IMR-90 (cell line): ENCODE data around the gene C3orf85. TPM values are rescaled to one million over a fixed set of nuclear protein-coding genes. Genes with fewer than 3 reads are reported as not detected.

ENCODE experiments used
- ATAC-seq: fragments of 200-7000 bp; cut with Tn5 transposase; 2 replicates; pipeline ENCODE4 v1.9.1; 2020; ENCODE audit warnings: low read depth, mild to moderate bottlenecking, moderate library complexity
- BruUV-seq: library from RNA; stranded (reverse); fragments of 400-500 nt; replicated peaks from 2 replicates; lab custom pipeline; 2021; lab: Mats Ljungman, UMichigan
- CTCF ChIA-PET: fragments of 300-600 bp; formaldehyde crosslinking; extraction: SDS; loops from one replicate; lab custom pipeline; 2021; ENCODE audit warnings: antibody characterized with exemption; lab: Yijun Ruan, JAX
- POLR2A ChIA-PET: fragments of 300-600 bp; sonication (Branson Sonifier 250); formaldehyde crosslinking; loops from one replicate; lab custom pipeline; 2022; ENCODE audit warnings: antibody characterized with exemption; ENCODE audit not compliant: unreplicated experiment; lab: Charles Lee
- DNase-seq: peaks from one replicate; pipeline ENCODE4 v3.0.0; 2013
- H2AFZ ChIP-seq: replicated peaks from 2 replicates; pipeline ENCODE3; 2013; ENCODE audit warnings: low read length, mild to moderate bottlenecking; ENCODE audit not compliant: poor library complexity
- H2AK5ac ChIP-seq: 2 replicates; pipeline ENCODE4 v1.6.1; 2013; ENCODE audit warnings: low read depth, low read length, inconsistent platforms
- H2AK9ac ChIP-seq: replicated peaks from 2 replicates; pipeline ENCODE3; 2013; ENCODE audit warnings: mild to moderate bottlenecking, low read depth, low read length, moderate library complexity; ENCODE audit not compliant: poor library complexity
- H2BK120ac ChIP-seq: 2 replicates; pipeline ENCODE4 v1.6.1; 2013; ENCODE audit warnings: low read depth, low read length, inconsistent platforms
- H2BK15ac ChIP-seq: 3 replicates; pipeline ENCODE4 v1.6.1; 2013; ENCODE audit warnings: low read depth, low read length, inconsistent platforms
- H2BK20ac ChIP-seq: 2 replicates; pipeline ENCODE4 v1.6.1; 2013; ENCODE audit warnings: low read depth, mild to moderate bottlenecking, inconsistent platforms, low read length, moderate library complexity
- H2BK5ac ChIP-seq: 2 replicates; pipeline ENCODE4 v1.6.1; 2013; ENCODE audit warnings: mild to moderate bottlenecking, low read depth, low read length, inconsistent platforms; ENCODE audit not compliant: poor library complexity, severe bottlenecking
- H3K14ac ChIP-seq: replicated peaks from 2 replicates; pipeline ENCODE4 v1.6.1; 2013; ENCODE audit warnings: low read depth, low read length, inconsistent platforms
- H3K18ac ChIP-seq: 2 replicates; pipeline ENCODE4 v1.6.1; 2013; ENCODE audit warnings: low read depth, low read length, control low read depth
- H3K23ac ChIP-seq: 2 replicates; pipeline ENCODE4 v1.6.1; 2013; ENCODE audit warnings: low read depth, low read length, inconsistent platforms
- H3K27ac ChIP-seq: 2 replicates; pipeline ENCODE4 v1.5.1; 2013; ENCODE audit warnings: mild to moderate bottlenecking, control low read depth, low read length; ENCODE audit not compliant: insufficient read depth
- H3K27me3 ChIP-seq: 2 replicates; pipeline ENCODE4 v1.6.1; 2013; ENCODE audit warnings: low read length; ENCODE audit not compliant: control insufficient read depth, insufficient read depth
- H3K36me3 ChIP-seq: 2 replicates; pipeline ENCODE4 v1.6.1; 2013; ENCODE audit warnings: low read length, mixed read lengths; ENCODE audit not compliant: control insufficient read depth, insufficient read depth
- H3K4ac ChIP-seq: 2 replicates; pipeline ENCODE4 v1.6.1; 2013; ENCODE audit warnings: low read depth, low read length, inconsistent platforms
- H3K4me1 ChIP-seq: 2 replicates; pipeline ENCODE4 v1.6.1; 2013; ENCODE audit warnings: low read length, mixed read lengths; ENCODE audit not compliant: control insufficient read depth, insufficient read depth
- H3K4me2 ChIP-seq: 2 replicates; pipeline ENCODE4 v1.6.1; 2013; ENCODE audit warnings: low read depth, mild to moderate bottlenecking, control low read depth, low read length, moderate library complexity
- H3K4me3 ChIP-seq: 2 replicates; pipeline ENCODE4 v1.5.1; 2013; ENCODE audit warnings: low read depth, mild to moderate bottlenecking, control low read depth, low read length, moderate library complexity; ENCODE audit not compliant: insufficient read depth
- H3K56ac ChIP-seq: 2 replicates; pipeline ENCODE4 v1.6.1; 2013; ENCODE audit warnings: low read length, inconsistent platforms; ENCODE audit not compliant: insufficient read depth; ENCODE audit errors: extremely low read depth
- H3K79me1 ChIP-seq, 2 experiments: 2 replicates each; pipeline ENCODE4 v1.6.1; 2013; ENCODE audit warnings: low read length in 2 of 2, inconsistent platforms in 1 of 2, low read depth in 1 of 2
- H3K9ac ChIP-seq: 2 replicates; pipeline ENCODE4 v1.6.1; 2013; ENCODE audit warnings: low read depth, low read length, control low read depth
- H3K9me1 ChIP-seq: 2 replicates; pipeline ENCODE4 v1.6.1; 2013; ENCODE audit warnings: low read length, inconsistent platforms; ENCODE audit not compliant: insufficient read depth
- H3K9me3 ChIP-seq: 2 replicates; pipeline ENCODE4 v1.6.1; 2013; ENCODE audit warnings: low read length; ENCODE audit not compliant: control insufficient read depth, insufficient read depth
- H4K20me1 ChIP-seq: 2 replicates; pipeline ENCODE4 v1.6.1; 2013; ENCODE audit warnings: low read length, inconsistent platforms; ENCODE audit not compliant: insufficient read depth
- H4K5ac ChIP-seq: 2 replicates; pipeline ENCODE4 v1.6.1; 2013; ENCODE audit warnings: mild to moderate bottlenecking, low read depth, low read length, control low read depth
- H4K8ac ChIP-seq, 2 experiments: 2 replicates each; pipeline ENCODE4 v1.6.1; 2013; ENCODE audit warnings: low read depth in 2 of 2, low read length in 2 of 2, control low read depth in 1 of 2, inconsistent platforms in 1 of 2
- H4K91ac ChIP-seq: 2 replicates; pipeline ENCODE4 v1.6.1; 2013; ENCODE audit warnings: low read depth, low read length, inconsistent platforms; ENCODE audit not compliant: insufficient read depth
- CTCF ChIP-seq: conservative IDR thresholded peaks from 2 replicates; pipeline ENCODE4 v1.5.1; 2012; ENCODE audit warnings: mild to moderate bottlenecking, low read depth, low read length, improper control_type of control experiment
- MAZ ChIP-seq: IDR thresholded peaks from 2 replicates; pipeline ENCODE4 v1.6.1; 2012; ENCODE audit warnings: low read depth, mild to moderate bottlenecking, low read length, improper control_type of control experiment, moderate library complexity, borderline replicate concordance
- RCOR1 ChIP-seq: IDR thresholded peaks from 2 replicates; pipeline ENCODE4 v1.6.1; 2012; ENCODE audit warnings: mild to moderate bottlenecking, low read length, improper control_type of control experiment; ENCODE audit not compliant: insufficient replicate concordance
- WGBS, 2 experiments: methylation state at CpG; one replicate each; pipeline versions ENCODE4 v1.1.5 to v1.1.7; 2013; ENCODE audit warnings: missing lambda C conversion rate in 2 of 2; ENCODE audit not compliant: insufficient read length in 1 of 2; ENCODE audit errors: extremely low coverage in 2 of 2; 5-methylcytosine and 5-hydroxymethylcytosine counted together
- dilution Hi-C: fragments of 300-500 bp; cut with HindIII; formaldehyde crosslinking; loops from one replicate; pipeline ENCODE4 v1.14.3; 2018; ENCODE audit warnings: low sequenced_read_pairs; ENCODE audit not compliant: unreplicated experiment
- in situ Hi-C: fragments of 300-500 bp; cut with MboI; formaldehyde crosslinking; loops from 3 replicates; pipeline ENCODE4 v1.14.3; 2019; ENCODE audit warnings: low sequenced_read_pairs, inconsistent platforms, mixed read lengths
- intact Hi-C: fragments of 100-400 bp; cut with micrococcal nuclease; formaldehyde crosslinking; loops from 2 replicates; pipeline ENCODE4 v1.10.0; 2022
- polyA plus RNA-seq, 3 experiments: library from polyadenylated mRNA; depleted of rRNA; stranded (reverse); fragments of >200 nt; gene quantifications; 2 replicates each; pipeline ENCODE4 v1.2.3, GENCODE V29; 2012; ENCODE audit warnings: low replicate concordance in 1 of 3
- total RNA-seq: library from RNA; depleted of rRNA; stranded (reverse); fragments of >200 nt; gene quantifications from 2 replicates; pipeline ENCODE4 v1.2.3, GENCODE V29; 2012

C3orf85 gene
- total and polyA plus RNA-seq, 2 of the 4 experiments (the other 2 are of a cell fraction) = not detected

GRCh38 chr3:109098079-109098644, 38.4 kb upstream of the C3orf85 start:
- Histone ChIP-seq H3K4me1 (no peaks in the 10 kb centered on the region), H3K79me1 (no peaks in the 10 kb centered on the region), H3K36me3 (no peaks in the 10 kb centered on the region), H3K9ac (no peak overlapping the region), H4K20me1 (no peaks in the 10 kb centered on the region), H2BK5ac (no peak overlapping the region), H3K14ac (no peak overlapping the region), H2AK5ac (no peak overlapping the region), H3K27me3 (no peaks in the 10 kb centered on the region), H3K27ac (no peak overlapping the region), H2AFZ (no peak overlapping the region), H2BK120ac (no peak overlapping the region), H2BK15ac (no peak overlapping the region), H2BK20ac (no peak overlapping the region), H3K56ac (no peak overlapping the region), H3K9me1 (no peaks in the 10 kb centered on the region), H3K9me3 (0 out of 2 replicates have a peak, but pooled peaks cover 2% of the 10 kb centered on the region), H3K18ac (no peak overlapping the region), H3K23ac (no peak overlapping the region), H3K4ac (no peak overlapping the region), H4K91ac (no peak overlapping the region), H3K4me3 (no peak overlapping the region), H3K4me2 (no peak overlapping the region), H4K5ac (no peak overlapping the region), H4K8ac (no peak overlapping the region), H2AK9ac (no peak overlapping the region)
- BruUV-seq = no TSS peak
- in situ Hi-C loops = no loop called here
- intact Hi-C loops = no loop called here
- POLR2A ChIA-PET = no interaction called here
- no peak for DNase-seq
- ATAC-seq = no peak
- TF ChIP-seq MAZ (no peak), RCOR1 (no peak), CTCF (0 out of 2 replicates have a peak, but pooled peaks have one; percentile 0)
- CTCF ChIA-PET = no interaction called here
- dilution Hi-C loops = no loop called here
- 36% methylated on average over 3 of the region's 5 CpGs; no CpG with 5 or more reads in 1 of the 2 experiments for WGBS, 2 experiments
